Caco-2 (cell line): ENCODE data around the gene HSPA12A. TPM values are rescaled to one million over a fixed set of nuclear protein-coding genes. Genes with fewer than 3 reads are reported as not detected.

Experiments used
- BruUV-seq: library from RNA; stranded (reverse); fragments of 400-500 nt; replicated peaks from 2 replicates; lab custom pipeline; 2021; lab: Mats Ljungman, UMichigan
- CTCF ChIA-PET: fragments of 300-600 bp; sonication (Branson Sonifier 250); formaldehyde crosslinking; loops from one replicate; lab custom pipeline; 2022; ENCODE audit warnings: antibody characterized with exemption; lab: Charles Lee
- POLR2A ChIA-PET: fragments of 300-600 bp; sonication (Branson Sonifier 250); formaldehyde crosslinking; loops from one replicate; lab custom pipeline; 2022; ENCODE audit warnings: antibody characterized with exemption; lab: Charles Lee
- DNase-seq, 2 experiments: peaks; one replicate each; pipeline versions ENCODE4 v3.0.0 to v3.0.0-alpha.2; 2020 to 2022
- H3K27me3 ChIP-seq: replicated peaks from 2 replicates; pipeline ENCODE4 v1.6.0; 2011; ENCODE audit warnings: low read length; ENCODE audit not compliant: control insufficient read depth, insufficient read depth
- H3K36me3 ChIP-seq: 2 replicates; pipeline ENCODE4 v1.5.1; 2011; ENCODE audit warnings: low read length; ENCODE audit not compliant: control insufficient read depth, insufficient read depth
- H3K4me1 ChIP-seq: fragments of 250-450 bp; sonication (Bioruptor Pico); 2 replicates; pipeline ENCODE4 v1.5.1; 2020; ENCODE audit warnings: mild to moderate bottlenecking
- H3K4me3 ChIP-seq: 2 replicates; pipeline ENCODE4 v1.5.1; 2011; ENCODE audit warnings: low read depth, mild to moderate bottlenecking, control low read depth, low read length
- H3K9me3 ChIP-seq: fragments of 250-450 bp; sonication (Bioruptor Pico); 2 replicates; pipeline ENCODE4 v1.5.1; 2020; ENCODE audit warnings: mild to moderate bottlenecking, moderate library complexity
- H3K27ac Mint-ChIP-seq: one replicate; pipeline ENCODE4 v1.8.0; 2022; ENCODE audit warnings: mixed read lengths; ENCODE audit not compliant: unreplicated experiment
- H3K27me3 Mint-ChIP-seq: one replicate; pipeline ENCODE4 v1.8.0; 2022; ENCODE audit warnings: mixed read lengths; ENCODE audit not compliant: insufficient read depth, unreplicated experiment
- H3K36me3 Mint-ChIP-seq: one replicate; pipeline ENCODE4 v1.8.0; 2022; ENCODE audit warnings: mild to moderate bottlenecking, mixed read lengths; ENCODE audit not compliant: insufficient read depth, unreplicated experiment
- H3K4me1 Mint-ChIP-seq: one replicate; pipeline ENCODE4 v1.8.0; 2022; ENCODE audit warnings: low read depth, mixed read lengths; ENCODE audit not compliant: unreplicated experiment
- H3K4me3 Mint-ChIP-seq: one replicate; pipeline ENCODE4 v1.8.0; 2022; ENCODE audit warnings: mild to moderate bottlenecking, moderate library complexity, mixed read lengths; ENCODE audit not compliant: unreplicated experiment
- H3K9me3 Mint-ChIP-seq: one replicate; pipeline ENCODE4 v1.8.0; 2022; ENCODE audit warnings: mixed read lengths; ENCODE audit not compliant: unreplicated experiment
- CTCF ChIP-seq, 2 experiments: fragments of 200-600 bp in 1 of 2; IDR thresholded peaks; 1 replicate in 1 of 2; 2 replicates in 1 of 2; pipeline versions ENCODE4 v1.5.1 to v1.8.0; 2011 to 2022; ENCODE audit warnings: antibody characterized with exemption in 1 of 2, control low read depth in 1 of 2, inconsistent platforms in 1 of 2, low read depth in 1 of 2, low read length in 1 of 2, mild to moderate bottlenecking in 1 of 2, moderate library complexity in 1 of 2; ENCODE audit not compliant: insufficient read depth in 1 of 2, severe bottlenecking in 1 of 2, unreplicated experiment in 1 of 2
- intact Hi-C: fragments of 100-400 bp; cut with micrococcal nuclease; formaldehyde crosslinking; loops from one replicate; pipeline ENCODE4 v1.10.0; 2022; ENCODE audit not compliant: unreplicated experiment
- total RNA-seq: library from RNA; stranded (reverse); gene quantifications from 2 replicates; pipeline ENCODE4 v1.2.3, GENCODE V29; 2022

HSPA12A gene
- total RNA-seq, 1 experiment from 2014 or later: 27.0 TPM

DNA sequence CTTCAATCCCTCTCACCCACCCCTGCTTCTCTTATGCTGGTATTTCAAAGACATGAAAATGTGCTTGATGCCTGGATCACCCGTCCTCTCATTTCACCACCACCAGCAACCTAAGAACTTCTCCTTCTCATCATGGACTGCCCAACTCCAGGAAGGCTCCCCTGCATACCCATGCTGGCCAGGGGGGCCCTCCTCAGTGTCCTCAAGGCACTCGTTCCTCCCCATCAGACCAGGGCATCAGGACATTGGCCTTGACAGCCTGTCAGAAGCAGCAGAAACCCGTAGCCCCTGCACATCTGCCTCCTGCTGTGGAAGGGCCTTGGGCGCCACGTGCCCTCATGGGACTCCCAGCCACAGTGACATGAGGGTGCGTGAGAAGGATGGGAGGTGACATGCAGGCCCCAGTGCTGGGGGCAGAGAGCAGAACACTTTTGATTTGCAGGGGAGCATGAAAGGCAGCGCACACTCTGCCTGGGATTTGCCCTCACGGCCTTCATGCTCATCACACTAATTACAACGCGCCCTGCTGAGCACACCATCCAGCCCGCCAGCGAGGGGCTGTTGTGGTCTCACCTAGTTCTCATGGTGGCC, 1.9 kb upstream of the HSPA12A start:
- no peaks in the 10 kb centered on the region for H3K27me3 Mint-ChIP-seq
- DNase-seq: no peak
- Histone ChIP-seq H3K9me3 (peaks cover 7% of the 10 kb centered on the region; the same call in 1 of the 2 replicates), H3K36me3 (no peaks in the 10 kb centered on the region), H3K4me1 (no peaks in the 10 kb centered on the region), H3K27me3 (no peaks in the 10 kb centered on the region), H3K4me3 (no peak overlapping the region)
- no peaks in the 10 kb centered on the region for H3K36me3 Mint-ChIP-seq
- no peaks in the 10 kb centered on the region for H3K4me1 Mint-ChIP-seq
- intact Hi-C loops: loop anchor here (5.0 kb wide), 1 partner anchor 62 kb away; no protein-coding TSS in a partner anchor
- peak overlapping the region; percentile 33 for H3K4me3 Mint-ChIP-seq
- CTCF ChIA-PET: no interaction called here
- POLR2A ChIA-PET: no interaction called here
- H3K9me3 Mint-ChIP-seq: peaks cover 8% of the 10 kb centered on the region
- no TSS peak for BruUV-seq
- no peak for TF ChIP-seq CTCF (IDR thresholded peaks at IDR 0.05; ENCODE audit: insufficient read depth in 1 of 2, low read depth in 1 of 2, low read length in 1 of 2, severe bottlenecking in 1 of 2, unreplicated experiment in 1 of 2)
- H3K27ac Mint-ChIP-seq: no peak overlapping the region

DNA sequence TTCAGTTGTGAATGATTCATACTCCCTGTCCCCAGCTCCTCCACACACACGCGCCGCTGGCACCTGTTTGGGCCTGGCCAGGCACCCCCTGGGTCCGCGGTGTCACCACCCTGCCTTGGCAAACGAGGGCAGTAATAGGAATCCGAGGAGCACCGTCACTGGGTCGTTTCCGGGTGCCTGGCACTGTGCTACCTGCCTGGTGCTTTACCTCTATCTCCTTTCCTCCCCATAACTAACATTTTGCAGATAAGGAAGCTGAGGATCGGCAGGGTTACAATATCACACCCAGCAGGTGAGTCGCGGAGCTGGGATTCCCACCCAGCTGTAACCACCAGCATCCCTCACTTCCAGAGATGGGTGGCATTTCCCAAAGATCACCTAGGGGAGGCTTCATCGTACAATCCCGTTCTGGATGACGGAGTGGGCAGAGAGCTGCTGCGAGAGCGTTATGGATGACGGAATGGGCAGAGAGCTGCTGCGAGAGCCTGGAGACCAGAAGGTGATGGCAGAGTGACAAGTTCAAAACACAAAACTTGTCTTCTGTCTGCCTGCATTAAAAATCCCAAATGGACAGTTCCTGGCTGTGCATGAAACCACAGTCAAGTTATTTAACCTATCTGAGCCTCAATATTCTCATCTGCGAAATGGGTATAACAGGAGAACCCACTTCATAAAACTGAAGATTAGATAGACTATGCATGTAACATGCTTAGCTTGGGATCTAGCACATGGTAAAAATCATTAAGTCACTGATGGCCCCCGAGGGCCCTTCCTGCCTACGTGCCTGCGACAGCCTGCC, 1.1 kb upstream of the HSPA12A start:
- BruUV-seq: TSS peak; percentile 63
- TF ChIP-seq CTCF (IDR thresholded peaks at IDR 0.05; ENCODE audit: insufficient read depth in 1 of 2, low read depth in 1 of 2, low read length in 1 of 2, severe bottlenecking in 1 of 2, unreplicated experiment in 1 of 2): no peak
- H3K9me3 Mint-ChIP-seq: peaks cover 5% of the 10 kb centered on the region
- CTCF ChIA-PET: interaction anchor here (1.1 kb wide), 1 partner anchor 62 kb away, joined by 3 read pairs; no protein-coding TSS in a partner anchor
- H3K36me3 ChIP-seq: no peaks in the 10 kb centered on the region
- no peaks in the 10 kb centered on the region for H3K4me1 ChIP-seq
- H3K4me1 Mint-ChIP-seq: no peaks in the 10 kb centered on the region
- H3K9me3 ChIP-seq: no peaks in the 10 kb centered on the region
- no peaks in the 10 kb centered on the region for H3K36me3 Mint-ChIP-seq
- intact Hi-C loops: loop anchor here (2.0 to 5.0 kb wide), 3 partner anchors 23 to 61 kb away; no protein-coding TSS in a partner anchor
- no peaks in the 10 kb centered on the region for H3K27me3 Mint-ChIP-seq
- H3K4me3 ChIP-seq: peak overlapping the region; percentile 62
- no peak for DNase-seq
- POLR2A ChIA-PET: no interaction called here
- no peaks in the 10 kb centered on the region for H3K27me3 ChIP-seq
- peak overlapping the region; percentile 69 for H3K4me3 Mint-ChIP-seq
- no peak overlapping the region for H3K27ac Mint-ChIP-seq

GRCh38 chr10:116741391-116742351, 695 bp downstream of the HSPA12A start:
- H3K27ac Mint-ChIP-seq: no peak overlapping the region
- no peaks in the 10 kb centered on the region for H3K4me1 Mint-ChIP-seq
- TF ChIP-seq CTCF (IDR thresholded peaks at IDR 0.05; ENCODE audit: insufficient read depth in 1 of 2, low read depth in 1 of 2, low read length in 1 of 2, severe bottlenecking in 1 of 2, unreplicated experiment in 1 of 2): no peak
- intact Hi-C loops: loop anchor here (2.0 to 5.0 kb wide), 3 partner anchors 21 to 59 kb away; no protein-coding TSS in a partner anchor
- H3K36me3 Mint-ChIP-seq: no peaks in the 10 kb centered on the region
- BruUV-seq: no TSS peak
- H3K9me3 Mint-ChIP-seq: no peaks in the 10 kb centered on the region
- Histone ChIP-seq H3K36me3 (no peaks in the 10 kb centered on the region), H3K4me3 (peak overlapping the region; percentile 62), H3K9me3 (no peaks in the 10 kb centered on the region), H3K27me3 (no peaks in the 10 kb centered on the region), H3K4me1 (no peaks in the 10 kb centered on the region)
- POLR2A ChIA-PET: no interaction called here
- peak overlapping the region; percentile 64 for H3K4me3 Mint-ChIP-seq
- DNase-seq: peak in 1 of 2 experiments; percentile 28
- CTCF ChIA-PET: no interaction called here
- H3K27me3 Mint-ChIP-seq: no peaks in the 10 kb centered on the region
